Tibial nerve (tissue), 3 donors: ENCODE data around the gene SETD2.

Experiments
- CTCF ChIP-seq, 5 experiments: fragments of 200-600 bp in 3 of 5; fragments of 450-650 bp in 2 of 5; sonication (generic) in 3 of 5; IDR thresholded peaks; one replicate each; pipeline ENCODE4 v1.5.1; 2016 to 2019; ENCODE audit warnings: antibody characterized with exemption in 5 of 5, mild to moderate bottlenecking in 3 of 5, moderate library complexity in 2 of 5
- POLR2A ChIP-seq, 2 donors: fragments of 450-650 bp; IDR thresholded peaks; one replicate each; pipeline ENCODE4 v1.6.1; 2017; ENCODE audit warnings: antibody characterized with exemption in 2 of 2, mild to moderate bottlenecking in 2 of 2, moderate library complexity in 2 of 2

GRCh38 chr3:47194994-47195393 is 31.1 kb upstream of the SETD2 start:
- TF ChIP-seq CTCF (IDR thresholded peaks at IDR 0.05) = no peak
- TF ChIP-seq POLR2A (IDR thresholded peaks at IDR 0.05) = no peak
